Suprapubic skin (tissue), 4 donors: Measurements from ENCODE around the gene BTF3L4. TPM values are rescaled to one million over a fixed set of nuclear protein-coding genes. Genes with fewer than 3 reads are reported as not detected.

Source experiments
- DNase-seq, 2 donors: peaks; one replicate each; pipeline ENCODE4 v3.0.0-alpha.2; 2019; ENCODE audit warnings: low spot score in 2 of 2
- H3K27ac ChIP-seq: fragments of 200-600 bp; sonication (generic); one replicate; pipeline ENCODE4 v1.5.1; 2019
- H3K27me3 ChIP-seq: fragments of 200-600 bp; sonication (generic); one replicate; pipeline ENCODE4 v1.5.1; 2019
- H3K36me3 ChIP-seq: fragments of 200-600 bp; sonication (generic); one replicate; pipeline ENCODE4 v1.5.1; 2019
- H3K4me1 ChIP-seq: fragments of 200-600 bp; sonication (generic); one replicate; pipeline ENCODE4 v1.5.1; 2019
- H3K4me3 ChIP-seq: fragments of 200-600 bp; sonication (generic); one replicate; pipeline ENCODE4 v1.5.1; 2019; ENCODE audit warnings: mild to moderate bottlenecking
- H3K9me3 ChIP-seq: fragments of 200-600 bp; sonication (generic); one replicate; pipeline ENCODE4 v1.5.1; 2019
- EP300 ChIP-seq: sonication (generic); formaldehyde crosslinking; IDR thresholded peaks from one replicate; pipeline ENCODE4 v1.6.1; 2017; ENCODE audit warnings: antibody characterized with exemption
- POLR2A ChIP-seq, 2 donors: fragments of 450-650 bp; IDR thresholded peaks; one replicate each; pipeline ENCODE4 v1.6.1; 2017; ENCODE audit warnings: antibody characterized with exemption in 2 of 2, mild to moderate bottlenecking in 2 of 2, moderate library complexity in 2 of 2
- POLR2AphosphoS5 ChIP-seq, 3 donors: sonication (generic); formaldehyde crosslinking; IDR thresholded peaks; one replicate each; pipeline ENCODE4 v1.6.1; 2017; ENCODE audit warnings: antibody characterized with exemption in 3 of 3
- WGBS: methylation state at CpG from one replicate; pipeline ENCODE4 v1.1.5; 2018; 5-methylcytosine and 5-hydroxymethylcytosine counted together
- total RNA-seq, 4 donors: library from RNA; depleted of rRNA; stranded (reverse); fragments of >200 nt; gene quantifications; one replicate each; pipeline ENCODE4 v1.1.0, GENCODE V29; 2016
- TF ChIP-seq, protein P1 (sequence below), 2 donors: fragments of 200-600 bp in 1 of 2; fragments of 450-650 bp in 1 of 2; sonication (generic) in 1 of 2; IDR thresholded peaks; one replicate each; pipeline ENCODE4 v1.5.1; 2016 to 2019; ENCODE audit warnings: antibody characterized with exemption in 2 of 2, mild to moderate bottlenecking in 1 of 2, moderate library complexity in 1 of 2

BTF3L4 gene
- total RNA-seq, 4 donors from 2014 or later: 41.7 to 60.2 (median 57.1) TPM

DNA sequence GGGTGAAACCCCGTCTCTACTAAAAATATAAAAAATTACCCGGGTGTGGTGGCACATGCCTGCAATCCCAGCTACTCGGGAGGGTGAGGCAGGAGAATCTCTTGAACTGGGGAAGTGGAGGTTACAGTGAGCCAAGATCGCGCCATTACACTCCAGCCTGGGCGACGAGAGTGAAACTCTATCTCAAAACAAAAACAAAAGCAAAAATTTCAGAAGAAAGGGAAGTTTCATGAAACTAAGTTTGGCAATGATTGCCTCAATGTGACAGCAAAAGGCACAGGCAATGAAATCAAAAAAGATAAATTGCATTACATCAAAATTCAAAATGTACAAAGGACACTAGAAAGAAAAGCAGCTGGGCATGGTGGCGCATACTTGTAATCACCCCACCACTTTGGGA is 40.1 kb downstream of the BTF3L4 start:
- no peak for DNase-seq
- no peak overlapping the region for H3K4me3 ChIP-seq
- WGBS: 76% methylated on average over 8 of the region's 8 CpGs
- H3K4me1 ChIP-seq: no peaks in the 10 kb centered on the region
- no peaks in the 10 kb centered on the region for H3K9me3 ChIP-seq
- peaks cover 12% of the 10 kb centered on the region for H3K36me3 ChIP-seq
- H3K27me3 ChIP-seq: no peaks in the 10 kb centered on the region
- H3K27ac ChIP-seq: no peak overlapping the region
- TF ChIP-seq EP300: no peak
- TF ChIP-seq, protein P1, sequence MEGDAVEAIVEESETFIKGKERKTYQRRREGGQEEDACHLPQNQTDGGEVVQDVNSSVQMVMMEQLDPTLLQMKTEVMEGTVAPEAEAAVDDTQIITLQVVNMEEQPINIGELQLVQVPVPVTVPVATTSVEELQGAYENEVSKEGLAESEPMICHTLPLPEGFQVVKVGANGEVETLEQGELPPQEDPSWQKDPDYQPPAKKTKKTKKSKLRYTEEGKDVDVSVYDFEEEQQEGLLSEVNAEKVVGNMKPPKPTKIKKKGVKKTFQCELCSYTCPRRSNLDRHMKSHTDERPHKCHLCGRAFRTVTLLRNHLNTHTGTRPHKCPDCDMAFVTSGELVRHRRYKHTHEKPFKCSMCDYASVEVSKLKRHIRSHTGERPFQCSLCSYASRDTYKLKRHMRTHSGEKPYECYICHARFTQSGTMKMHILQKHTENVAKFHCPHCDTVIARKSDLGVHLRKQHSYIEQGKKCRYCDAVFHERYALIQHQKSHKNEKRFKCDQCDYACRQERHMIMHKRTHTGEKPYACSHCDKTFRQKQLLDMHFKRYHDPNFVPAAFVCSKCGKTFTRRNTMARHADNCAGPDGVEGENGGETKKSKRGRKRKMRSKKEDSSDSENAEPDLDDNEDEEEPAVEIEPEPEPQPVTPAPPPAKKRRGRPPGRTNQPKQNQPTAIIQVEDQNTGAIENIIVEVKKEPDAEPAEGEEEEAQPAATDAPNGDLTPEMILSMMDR (IDR thresholded peaks at IDR 0.05): no peak
- TF ChIP-seq POLR2A (IDR thresholded peaks at IDR 0.05): no peak
- TF ChIP-seq POLR2AphosphoS5 (IDR thresholded peaks at IDR 0.05): no peak

DNA sequence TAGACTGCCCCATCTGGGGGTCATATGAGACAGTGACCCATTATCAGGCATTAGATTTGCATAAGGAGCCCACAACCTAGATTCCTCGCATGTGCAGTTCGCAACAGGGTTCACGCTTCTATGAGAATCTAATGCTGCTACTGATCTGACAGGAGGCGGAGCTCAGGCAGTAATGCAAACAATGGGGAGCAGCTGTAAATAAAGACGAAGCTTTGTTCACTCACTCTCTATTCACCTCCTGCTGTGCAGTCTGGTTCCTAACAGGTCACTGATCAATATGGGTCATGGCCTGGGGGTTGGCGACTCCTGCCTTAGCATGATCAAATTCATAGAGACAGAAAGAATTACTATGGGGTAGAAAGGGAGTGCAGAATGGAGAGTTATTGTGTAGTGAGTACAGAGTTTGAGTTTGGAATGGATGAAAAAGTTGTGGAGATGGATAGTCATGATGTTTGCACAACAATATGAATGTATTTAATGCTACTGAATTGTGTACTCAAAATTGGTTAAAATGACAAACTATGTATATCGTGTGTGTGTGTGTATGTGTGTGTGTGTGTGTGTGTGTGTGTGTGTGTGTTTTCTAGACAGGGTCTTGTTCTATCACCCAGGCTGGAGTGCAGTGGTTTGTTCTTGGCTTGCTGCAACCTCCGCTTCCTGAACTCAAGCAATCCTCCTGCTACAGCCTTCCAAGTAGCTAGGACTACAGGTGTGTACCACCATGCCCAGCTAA is 42.2 kb downstream of the BTF3L4 start:
- no peaks in the 10 kb centered on the region for H3K36me3 ChIP-seq
- 56% methylated on average over 8 of the region's 8 CpGs for WGBS
- no peaks in the 10 kb centered on the region for H3K9me3 ChIP-seq
- no peak overlapping the region for H3K4me3 ChIP-seq
- H3K4me1 ChIP-seq: no peaks in the 10 kb centered on the region
- no peaks in the 10 kb centered on the region for H3K27me3 ChIP-seq
- TF ChIP-seq POLR2AphosphoS5 (IDR thresholded peaks at IDR 0.05): no peak
- no peak for TF ChIP-seq EP300
- TF ChIP-seq, protein P1 (IDR thresholded peaks at IDR 0.05): no peak
- TF ChIP-seq POLR2A (IDR thresholded peaks at IDR 0.05): no peak
- no peak for DNase-seq
- H3K27ac ChIP-seq: no peak overlapping the region

DNA sequence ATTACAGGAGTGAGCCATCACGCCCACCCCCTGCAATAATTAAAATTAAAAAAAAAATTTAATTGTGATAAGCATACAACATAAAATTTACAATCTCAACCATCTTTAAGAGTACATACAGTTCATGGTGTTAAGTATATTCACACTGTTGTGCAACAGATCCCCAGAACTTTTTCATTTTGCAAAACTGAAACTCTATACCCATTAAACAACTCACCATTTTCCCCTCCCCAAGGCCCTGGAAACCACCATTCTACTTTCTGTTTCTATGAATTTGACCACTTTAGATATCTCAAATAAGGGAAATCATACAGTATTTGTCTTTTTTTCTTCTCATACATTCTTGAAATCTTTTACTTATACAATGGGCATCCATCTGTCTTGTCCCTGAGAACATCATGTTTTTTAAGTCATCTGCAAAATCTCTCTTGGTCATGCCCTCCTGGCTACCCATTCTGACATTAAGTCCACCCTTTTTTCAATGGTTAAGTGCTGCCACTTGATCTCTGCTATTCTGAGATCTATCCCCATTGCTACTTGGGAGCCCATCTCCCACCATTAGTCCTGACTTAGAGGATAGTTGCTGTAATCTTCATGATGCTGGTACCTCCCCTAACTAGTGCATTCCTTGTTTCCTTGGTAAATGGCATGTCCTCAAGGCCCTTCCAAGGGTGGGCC is 46.4 kb downstream of the BTF3L4 start:
- no peaks in the 10 kb centered on the region for H3K9me3 ChIP-seq
- 97% methylated on average over 1 of the region's 1 CpG for WGBS
- no peak overlapping the region for H3K4me3 ChIP-seq
- H3K27ac ChIP-seq: no peak overlapping the region
- no peak for DNase-seq
- H3K27me3 ChIP-seq: no peaks in the 10 kb centered on the region
- H3K4me1 ChIP-seq: no peaks in the 10 kb centered on the region
- no peaks in the 10 kb centered on the region for H3K36me3 ChIP-seq
- TF ChIP-seq POLR2A (IDR thresholded peaks at IDR 0.05) (no peak), EP300 (no peak), POLR2AphosphoS5 (IDR thresholded peaks at IDR 0.05) (no peak)
- TF ChIP-seq, protein P1 (IDR thresholded peaks at IDR 0.05): no peak

DNA sequence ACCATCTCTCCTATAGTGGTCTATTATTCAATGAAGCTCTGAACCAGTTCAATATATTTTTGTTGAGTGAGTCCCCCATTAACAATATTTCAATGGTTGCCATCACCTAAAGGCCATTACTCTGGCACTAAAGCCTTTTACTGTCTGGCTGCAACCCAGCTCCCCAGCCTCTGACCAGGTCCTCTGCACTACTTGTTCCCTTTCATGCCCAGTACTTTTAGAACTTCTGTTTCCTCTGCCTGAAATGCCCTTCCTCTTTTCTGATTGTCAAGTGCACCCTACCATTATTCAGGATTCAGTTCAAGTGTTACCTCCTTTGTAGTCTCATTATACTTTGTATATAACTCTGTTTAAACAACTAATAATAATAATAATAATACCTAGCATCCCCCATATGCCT is 55.4 kb downstream of the BTF3L4 start:
- no peak for DNase-seq
- no peak overlapping the region for H3K4me3 ChIP-seq
- H3K27me3 ChIP-seq: no peaks in the 10 kb centered on the region
- TF ChIP-seq POLR2AphosphoS5 (IDR thresholded peaks at IDR 0.05) (no peak), EP300 (no peak), POLR2A (IDR thresholded peaks at IDR 0.05) (no peak)
- TF ChIP-seq, protein P1 (IDR thresholded peaks at IDR 0.05): no peak
- H3K27ac ChIP-seq: no peak overlapping the region
- no peaks in the 10 kb centered on the region for H3K4me1 ChIP-seq
- H3K9me3 ChIP-seq: no peaks in the 10 kb centered on the region
- H3K36me3 ChIP-seq: no peaks in the 10 kb centered on the region

DNA sequence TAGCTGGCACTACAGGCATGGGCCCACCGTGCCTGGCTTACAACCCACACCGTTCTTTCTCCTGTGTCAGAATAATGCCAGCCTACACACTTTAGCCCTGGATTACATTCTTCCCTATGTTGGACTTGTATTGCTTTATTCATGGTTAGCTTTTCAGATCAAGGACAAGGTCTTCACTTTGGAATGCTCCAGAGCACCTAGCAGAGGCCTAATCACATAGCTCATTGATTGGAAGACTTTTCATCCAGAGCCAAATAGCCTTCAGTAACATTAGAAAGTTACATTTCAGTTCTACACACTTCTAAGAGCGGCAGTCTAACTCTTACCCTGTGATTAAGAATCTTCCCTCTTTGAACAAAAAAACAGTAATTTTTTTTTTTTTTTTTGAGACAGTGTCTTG is 56.4 kb downstream of the BTF3L4 start:
- TF ChIP-seq, protein P1 (IDR thresholded peaks at IDR 0.05): no peak
- TF ChIP-seq POLR2AphosphoS5 (IDR thresholded peaks at IDR 0.05) (no peak), EP300 (no peak), POLR2A (IDR thresholded peaks at IDR 0.05) (no peak)
- H3K4me1 ChIP-seq: no peaks in the 10 kb centered on the region
- H3K9me3 ChIP-seq: no peaks in the 10 kb centered on the region
- H3K27ac ChIP-seq: no peak overlapping the region
- no peak for DNase-seq
- H3K4me3 ChIP-seq: no peak overlapping the region
- no peaks in the 10 kb centered on the region for H3K36me3 ChIP-seq
- H3K27me3 ChIP-seq: no peaks in the 10 kb centered on the region
- WGBS: 85% methylated on average over 3 of the region's 3 CpGs
